Upper lobe of right lung (tissue), 1 donor: ENCODE measurements around the gene LPP. TPM values are rescaled to one million over a fixed set of nuclear protein-coding genes. Genes with fewer than 3 reads are reported as not detected.

Experiments used
- ATAC-seq: fragments of 200-7000 bp; cut with Tn5 transposase; one replicate; pipeline ENCODE4 v1.9.1; 2020; ENCODE audit warnings: mild to moderate bottlenecking, moderate library complexity
- DNase-seq: peaks from one replicate; pipeline ENCODE4 v3.0.0-alpha.2; 2020
- H3K27ac ChIP-seq: fragments of 200-600 bp; one replicate; pipeline ENCODE4 v1.8.0; 2022
- H3K27me3 ChIP-seq: fragments of 200-600 bp; one replicate; pipeline ENCODE4 v1.8.0; 2022; ENCODE audit warnings: mild to moderate bottlenecking
- H3K36me3 ChIP-seq: fragments of 200-600 bp; one replicate; pipeline ENCODE4 v1.8.0; 2022
- H3K4me1 ChIP-seq: fragments of 200-600 bp; one replicate; pipeline ENCODE4 v1.8.0; 2022
- H3K4me3 ChIP-seq: fragments of 200-600 bp; one replicate; pipeline ENCODE4 v1.8.0; 2022; ENCODE audit warnings: mild to moderate bottlenecking
- H3K9me3 ChIP-seq: fragments of 200-600 bp; one replicate; pipeline ENCODE4 v1.8.0; 2022
- CTCF ChIP-seq: fragments of 200-600 bp; IDR thresholded peaks from one replicate; pipeline ENCODE4 v1.8.0; 2022; ENCODE audit warnings: antibody characterized with exemption
- intact Hi-C: fragments of 100-400 bp; cut with DNase I; formaldehyde crosslinking; loops from one replicate; pipeline ENCODE4 v1.11.0; 2022
- total RNA-seq: library from RNA; stranded (reverse); fragmentation: NEBNext Ultra II Directional; extraction: Animal tissue kit (Norgen Biotek cat#: 25700); gene quantifications from one replicate; pipeline ENCODE4 v1.2.1, GENCODE V29; 2021
- donor health status: DM: no; HTN: yes; CAD: no; lungs with severe emphysema.

LPP gene
- total RNA-seq, 1 donor from 2014 or later: 191 TPM

GRCh38 chr3:188268336-188268735, 114.4 kb downstream of the LPP start:
- TF ChIP-seq CTCF: no peak
- Histone ChIP-seq H3K4me1 (peaks cover 70% of the 10 kb centered on the region), H3K27ac (no peak overlapping the region), H3K4me3 (no peak overlapping the region), H3K27me3 (no peaks in the 10 kb centered on the region), H3K9me3 (no peaks in the 10 kb centered on the region), H3K36me3 (no peaks in the 10 kb centered on the region)
- DNase-seq (no peak), ATAC-seq (no peak)
- intact Hi-C loops: no loop called here

GRCh38 chr3:188269040-188269439, 115.1 kb downstream of the LPP start:
- Histone ChIP-seq H3K36me3 (no peaks in the 10 kb centered on the region), H3K27me3 (no peaks in the 10 kb centered on the region), H3K4me3 (no peak overlapping the region), H3K27ac (no peak overlapping the region), H3K4me1 (peaks cover 63% of the 10 kb centered on the region), H3K9me3 (no peaks in the 10 kb centered on the region)
- no peak for DNase-seq
- ATAC-seq: no peak
- intact Hi-C loops: no loop called here
- no peak for TF ChIP-seq CTCF

- Histone ChIP-seq H3K4me3 (no peak overlapping the region), H3K4me1 (peaks cover 48% of the 10 kb centered on the region), H3K27me3 (no peaks in the 10 kb centered on the region), H3K9me3 (no peaks in the 10 kb centered on the region), H3K27ac (peak overlapping the region; percentile 40), H3K36me3 (no peaks in the 10 kb centered on the region)
- intact Hi-C loops: no loop called here
- DNase-seq (no peak), ATAC-seq (peak; percentile 62)
- TF ChIP-seq CTCF: no peak
Measured at GRCh38 chr3:188270423-188270972, 116.5 kb downstream of the LPP start.

- H3K27ac ChIP-seq: peak overlapping the region; percentile 33
- no peak for DNase-seq
- no peak for TF ChIP-seq CTCF
- no peaks in the 10 kb centered on the region for H3K36me3 ChIP-seq
- no peaks in the 10 kb centered on the region for H3K9me3 ChIP-seq
- intact Hi-C loops: no loop called here
- no peak for ATAC-seq
- H3K4me3 ChIP-seq: no peak overlapping the region
- H3K27me3 ChIP-seq: no peaks in the 10 kb centered on the region
- peaks cover 42% of the 10 kb centered on the region for H3K4me1 ChIP-seq
Measured at GRCh38 chr3:188271226-188271914, 117.4 kb downstream of the LPP start.

- no peaks in the 10 kb centered on the region for H3K27me3 ChIP-seq
- DNase-seq: no peak
- H3K27ac ChIP-seq: no peak overlapping the region
- intact Hi-C loops: no loop called here
- H3K4me1 ChIP-seq: peaks cover 30% of the 10 kb centered on the region
- H3K4me3 ChIP-seq: no peak overlapping the region
- H3K9me3 ChIP-seq: no peaks in the 10 kb centered on the region
- peak; percentile 39 for ATAC-seq
- TF ChIP-seq CTCF: no peak
- no peaks in the 10 kb centered on the region for H3K36me3 ChIP-seq
Measured at GRCh38 chr3:188272481-188273372, 118.8 kb downstream of the LPP start.
